Neutrophil (primary cell): Measurements from ENCODE around the gene TBC1D5.

ENCODE experiments used
- H3K27ac ChIP-seq: fragments of 200-600 bp; sonication (generic); 2 replicates; pipeline ENCODE4 v1.5.1; 2016; ENCODE audit warnings: mild to moderate bottlenecking, moderate library complexity
- H3K27me3 ChIP-seq: fragments of 200-600 bp; sonication (generic); 2 replicates; pipeline ENCODE4 v1.6.0; 2016; ENCODE audit warnings: mild to moderate bottlenecking
- H3K36me3 ChIP-seq: fragments of 200-600 bp; sonication (generic); 2 replicates; pipeline ENCODE4 v1.5.1; 2017
- H3K4me1 ChIP-seq, 2 experiments: fragments of 200-600 bp in 1 of 2; sonication (generic) in 1 of 2; 1 replicate in 1 of 2; 2 replicates in 1 of 2; pipeline versions ENCODE4 v1.5.1 to v1.6.1; 2013 to 2016; ENCODE audit warnings: low read depth in 1 of 2, low read length in 1 of 2, mild to moderate bottlenecking in 1 of 2, moderate library complexity in 1 of 2; ENCODE audit not compliant: control insufficient read depth in 1 of 2, insufficient read depth in 1 of 2
- H3K4me3 ChIP-seq, 2 experiments: fragments of 200-600 bp in 1 of 2; sonication (generic) in 1 of 2; 1 replicate in 1 of 2; 2 replicates in 1 of 2; pipeline ENCODE4 v1.5.1; 2013 to 2016; ENCODE audit warnings: low read depth in 1 of 2, low read length in 1 of 2, mild to moderate bottlenecking in 1 of 2, moderate library complexity in 1 of 2
- H3K9me3 ChIP-seq: fragments of 200-600 bp; sonication (generic); 2 replicates; pipeline ENCODE4 v1.5.1; 2016
- TF ChIP-seq, protein P1 (sequence below): fragments of 200-600 bp; sonication (generic); IDR thresholded peaks from 2 replicates; pipeline ENCODE4 v1.5.1; 2016; ENCODE audit warnings: antibody characterized with exemption

TBC1D5 gene

DNA sequence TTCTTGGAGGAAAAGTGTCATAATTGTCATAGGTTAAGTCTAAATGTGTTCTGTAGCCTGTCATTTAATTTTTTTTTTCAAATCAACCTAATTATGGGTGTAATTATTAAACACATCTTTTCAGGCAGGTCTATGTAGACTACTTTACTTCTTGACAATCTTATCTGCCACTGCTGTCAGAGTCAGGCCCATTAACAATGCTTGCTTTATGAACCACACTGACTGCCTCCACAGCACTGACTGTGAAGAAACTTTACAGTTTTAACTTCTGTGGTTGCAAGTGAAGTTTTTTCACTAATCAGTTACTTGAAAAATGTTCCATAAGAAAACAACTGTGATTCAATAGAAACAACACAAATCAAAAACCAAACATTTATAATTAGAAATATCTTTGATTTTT is 449.9 kb downstream of the TBC1D5 start:
- H3K4me3 ChIP-seq = no peak overlapping the region
- H3K9me3 ChIP-seq = no peaks in the 10 kb centered on the region
- no peak overlapping the region for H3K27ac ChIP-seq
- TF ChIP-seq, protein P1, sequence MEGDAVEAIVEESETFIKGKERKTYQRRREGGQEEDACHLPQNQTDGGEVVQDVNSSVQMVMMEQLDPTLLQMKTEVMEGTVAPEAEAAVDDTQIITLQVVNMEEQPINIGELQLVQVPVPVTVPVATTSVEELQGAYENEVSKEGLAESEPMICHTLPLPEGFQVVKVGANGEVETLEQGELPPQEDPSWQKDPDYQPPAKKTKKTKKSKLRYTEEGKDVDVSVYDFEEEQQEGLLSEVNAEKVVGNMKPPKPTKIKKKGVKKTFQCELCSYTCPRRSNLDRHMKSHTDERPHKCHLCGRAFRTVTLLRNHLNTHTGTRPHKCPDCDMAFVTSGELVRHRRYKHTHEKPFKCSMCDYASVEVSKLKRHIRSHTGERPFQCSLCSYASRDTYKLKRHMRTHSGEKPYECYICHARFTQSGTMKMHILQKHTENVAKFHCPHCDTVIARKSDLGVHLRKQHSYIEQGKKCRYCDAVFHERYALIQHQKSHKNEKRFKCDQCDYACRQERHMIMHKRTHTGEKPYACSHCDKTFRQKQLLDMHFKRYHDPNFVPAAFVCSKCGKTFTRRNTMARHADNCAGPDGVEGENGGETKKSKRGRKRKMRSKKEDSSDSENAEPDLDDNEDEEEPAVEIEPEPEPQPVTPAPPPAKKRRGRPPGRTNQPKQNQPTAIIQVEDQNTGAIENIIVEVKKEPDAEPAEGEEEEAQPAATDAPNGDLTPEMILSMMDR = no peak
- H3K4me1 ChIP-seq = no peaks in the 10 kb centered on the region
- no peaks in the 10 kb centered on the region for H3K27me3 ChIP-seq
- peaks cover 17% of the 10 kb centered on the region for H3K36me3 ChIP-seq

DNA sequence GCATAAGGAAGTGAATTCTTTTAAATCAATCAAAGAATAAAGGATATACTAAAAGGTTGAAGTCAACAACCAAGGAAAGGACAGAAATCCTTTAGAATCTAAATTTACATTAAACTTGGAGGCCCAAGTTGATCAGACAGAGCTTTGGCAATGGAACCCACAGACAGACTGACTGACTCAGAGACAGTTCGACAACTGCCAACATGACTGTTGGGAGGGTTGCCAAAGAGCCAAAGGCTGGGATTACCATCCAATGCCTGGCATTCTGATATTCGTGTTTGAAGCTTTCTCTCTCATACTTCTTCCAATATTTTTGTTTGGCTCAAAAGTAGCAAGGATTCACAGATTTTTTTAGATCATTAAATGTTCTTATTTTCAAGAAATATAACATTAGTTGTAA is 451.5 kb downstream of the TBC1D5 start:
- Histone ChIP-seq H3K9me3 (no peaks in the 10 kb centered on the region), H3K4me1 (no peaks in the 10 kb centered on the region), H3K27ac (no peak overlapping the region), H3K36me3 (peaks cover 17% of the 10 kb centered on the region), H3K27me3 (no peaks in the 10 kb centered on the region), H3K4me3 (no peak overlapping the region)
- TF ChIP-seq, protein P1 = no peak

DNA sequence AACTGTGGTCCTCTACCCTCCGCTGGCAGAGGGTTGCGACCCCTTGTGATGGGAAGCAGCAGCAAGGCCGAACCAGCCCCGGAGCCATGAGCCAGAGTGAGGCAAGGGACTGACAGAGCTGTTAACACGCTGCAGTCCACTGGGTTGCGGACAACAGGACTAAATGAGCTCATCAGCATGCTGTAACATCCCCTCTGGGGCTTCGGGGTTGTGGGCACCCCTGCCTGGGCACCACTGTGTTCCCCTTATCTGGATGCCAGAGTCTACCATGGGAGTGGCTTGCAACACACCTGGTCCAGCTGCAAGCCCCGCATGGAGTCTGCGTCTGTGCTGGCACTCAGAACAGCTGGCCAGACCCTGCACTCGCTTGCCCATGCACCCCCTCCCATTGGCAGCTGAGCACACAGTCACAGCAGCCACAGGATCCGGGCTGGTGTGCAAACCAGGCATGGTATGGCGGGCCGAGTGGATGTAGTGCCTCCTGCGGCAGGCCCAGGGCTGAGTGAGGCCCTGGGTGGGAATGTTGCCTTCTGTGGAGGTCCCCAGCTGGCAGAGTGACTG is 453.5 kb downstream of the TBC1D5 start:
- Histone ChIP-seq H3K27me3 (no peaks in the 10 kb centered on the region), H3K4me1 (no peaks in the 10 kb centered on the region), H3K9me3 (no peaks in the 10 kb centered on the region), H3K36me3 (peaks cover 17% of the 10 kb centered on the region), H3K27ac (no peak overlapping the region), H3K4me3 (no peak overlapping the region)
- TF ChIP-seq, protein P1 = no peak

DNA sequence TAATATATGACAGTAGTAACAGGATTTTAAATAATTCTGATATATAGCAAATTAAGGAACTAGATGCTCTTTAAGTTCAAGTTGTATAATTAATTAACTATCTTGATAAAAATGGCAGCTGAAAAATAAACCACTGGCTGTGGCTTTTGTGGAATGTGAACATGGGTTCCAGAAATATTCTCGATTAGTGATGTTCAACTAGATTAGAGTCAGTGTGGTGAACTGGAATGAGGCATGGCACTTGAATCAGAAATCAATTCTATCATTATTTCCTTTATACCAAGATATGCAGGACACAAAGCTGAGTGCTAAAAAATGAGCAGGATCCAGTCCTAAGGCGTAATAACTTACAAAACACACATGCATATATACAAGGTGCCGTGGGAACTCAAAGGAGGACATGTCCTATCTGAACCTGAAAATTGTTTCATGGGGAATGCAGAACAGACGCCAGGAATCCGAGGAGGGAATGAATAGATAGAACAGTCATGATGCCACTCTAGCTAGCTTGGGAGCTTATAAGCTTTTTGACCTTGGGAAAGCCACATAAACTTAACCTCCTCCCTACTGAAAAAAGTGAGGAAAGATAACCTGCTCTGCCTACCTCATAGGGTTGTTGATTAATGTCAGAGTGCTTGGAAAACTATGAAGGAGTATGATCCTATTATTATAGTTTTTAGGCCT is 455.3 kb downstream of the TBC1D5 start:
- TF ChIP-seq, protein P1 = no peak
- peaks cover 17% of the 10 kb centered on the region for H3K36me3 ChIP-seq

DNA sequence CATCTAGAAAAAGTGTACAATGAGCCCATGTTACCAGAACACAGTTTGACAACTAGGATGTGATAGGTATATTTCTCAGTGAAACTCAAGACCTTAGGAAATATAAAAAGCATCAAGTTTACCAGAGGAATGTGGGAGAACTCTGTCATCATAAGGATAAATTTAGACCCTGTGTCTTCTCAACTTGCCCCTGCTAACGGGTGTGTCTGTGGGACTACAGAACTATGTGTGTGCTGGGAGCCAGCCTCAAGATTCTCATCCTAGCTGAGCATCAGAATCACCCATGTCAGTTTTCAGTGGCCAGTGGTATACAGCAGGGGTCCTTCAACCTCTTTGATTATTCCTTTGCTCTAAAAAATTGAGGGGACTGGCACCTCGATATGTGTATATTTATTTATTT is 464.4 kb downstream of the TBC1D5 start:
- no peaks in the 10 kb centered on the region for H3K4me1 ChIP-seq
- TF ChIP-seq, protein P1 = no peak
- H3K27ac ChIP-seq = no peak overlapping the region
- no peaks in the 10 kb centered on the region for H3K9me3 ChIP-seq
- H3K4me3 ChIP-seq = no peak overlapping the region
- H3K36me3 ChIP-seq = no peaks in the 10 kb centered on the region
- no peaks in the 10 kb centered on the region for H3K27me3 ChIP-seq

More for the DNA sequence above, 455.3 kb downstream of the TBC1D5 start:
- H3K4me3 ChIP-seq = no peak overlapping the region
- no peaks in the 10 kb centered on the region for H3K4me1 ChIP-seq
- H3K27me3 ChIP-seq = no peaks in the 10 kb centered on the region
- no peaks in the 10 kb centered on the region for H3K9me3 ChIP-seq
- no peak overlapping the region for H3K27ac ChIP-seq
